ENCODE data around the gene RFX8. TPM values are rescaled to one million over a fixed set of nuclear protein-coding genes. Genes with fewer than 3 reads are reported as not detected.

The RFX8 gene
- total and polyA plus RNA-seq, 10 of the 15 experiments (the other 5 are each of a cell fraction or from before 2014, with no cell fraction given) = 0.19 TPM; not detected in 9

DNA sequence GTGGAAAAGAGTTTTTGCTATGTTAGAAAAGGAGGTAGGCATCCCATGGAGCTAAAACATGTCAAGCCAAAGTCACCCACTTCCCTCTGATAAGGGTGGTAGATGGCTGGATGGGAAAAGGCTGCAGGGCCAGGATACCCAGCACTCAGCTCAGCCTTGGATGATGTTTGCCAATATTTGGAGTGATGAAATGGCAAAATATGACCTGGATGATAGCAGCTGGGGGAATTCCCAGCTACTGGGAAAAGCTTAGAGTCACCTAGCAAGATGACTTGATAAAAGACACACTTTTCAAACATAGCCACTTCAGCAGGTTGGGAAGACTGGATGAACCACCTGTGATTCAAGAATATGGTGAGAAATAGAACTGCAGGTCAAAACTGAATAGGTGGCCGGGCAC, 10.1 kb downstream of the RFX8 start:
- H3K9ac ChIP-seq (ENCODE audit: control insufficient read depth, insufficient read depth, low read length) = no peak overlapping the region
- H3K27me3 ChIP-seq (replicated peaks in 1 of 2; ENCODE audit: control insufficient read depth in 2 of 2, insufficient read depth in 2 of 2, low read length in 1 of 2) = no peaks in the 10 kb centered on the region
- DNase-seq (ENCODE audit: low read depth, low spot score) = no peak
- SMC1A ChIA-PET (ENCODE audit: uncharacterized antibody, unreplicated experiment) = interaction anchor here (0.6 kb wide), 1 partner anchor 288 kb away, joined by 4 read pairs; no protein-coding TSS in a partner anchor
- no peak overlapping the region for H3K27ac ChIP-seq (ENCODE audit: control insufficient read depth, insufficient read depth)
- H3K4me1 ChIP-seq (ENCODE audit: control insufficient read depth, insufficient read depth, low read length) = no peaks in the 10 kb centered on the region
- 25% methylated on average over 1 of the region's 1 CpG for WGBS (ENCODE audit: insufficient coverage, insufficient replicate concordance, low lambda C conversion rate, missing lambda C conversion rate)
- no TSS peak for BruUV-seq (replicated peaks)
- RAD21 ChIA-PET (ENCODE audit: unreplicated experiment) = interaction anchor here (0.6 kb wide), 1 partner anchor 29 kb away, joined by 3 read pairs; no protein-coding TSS in a partner anchor
- H2AFZ ChIP-seq (ENCODE audit: control insufficient read depth, low read depth, low read length) = no peak overlapping the region
- FAIRE-seq = no peak
- intact Hi-C loops (cut with micrococcal nuclease; ENCODE audit: unreplicated experiment) (no loop called here), in situ Hi-C loops (cut with MboI) (no loop called here)
- no peaks in the 10 kb centered on the region for H4K20me1 ChIP-seq (ENCODE audit: control insufficient read depth, insufficient read depth)
- H3K79me2 ChIP-seq (ENCODE audit: control insufficient read depth, insufficient read depth, low read length) = no peaks in the 10 kb centered on the region
- no peak overlapping the region for H3K4me3 ChIP-seq
- POLR2A ChIA-PET = no interaction called here
- TF ChIP-seq, protein P1, sequence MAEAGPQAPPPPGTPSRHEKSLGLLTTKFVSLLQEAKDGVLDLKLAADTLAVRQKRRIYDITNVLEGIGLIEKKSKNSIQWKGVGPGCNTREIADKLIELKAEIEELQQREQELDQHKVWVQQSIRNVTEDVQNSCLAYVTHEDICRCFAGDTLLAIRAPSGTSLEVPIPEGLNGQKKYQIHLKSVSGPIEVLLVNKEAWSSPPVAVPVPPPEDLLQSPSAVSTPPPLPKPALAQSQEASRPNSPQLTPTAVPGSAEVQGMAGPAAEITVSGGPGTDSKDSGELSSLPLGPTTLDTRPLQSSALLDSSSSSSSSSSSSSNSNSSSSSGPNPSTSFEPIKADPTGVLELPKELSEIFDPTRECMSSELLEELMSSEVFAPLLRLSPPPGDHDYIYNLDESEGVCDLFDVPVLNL (IDR thresholded peaks at IDR 0.05; ENCODE audit: low read depth, low read length) = no peak
- no peak for TF ChIP-seq FOXK2 (IDR thresholded peaks at IDR 0.05)
- TF ChIP-seq, protein P2, sequence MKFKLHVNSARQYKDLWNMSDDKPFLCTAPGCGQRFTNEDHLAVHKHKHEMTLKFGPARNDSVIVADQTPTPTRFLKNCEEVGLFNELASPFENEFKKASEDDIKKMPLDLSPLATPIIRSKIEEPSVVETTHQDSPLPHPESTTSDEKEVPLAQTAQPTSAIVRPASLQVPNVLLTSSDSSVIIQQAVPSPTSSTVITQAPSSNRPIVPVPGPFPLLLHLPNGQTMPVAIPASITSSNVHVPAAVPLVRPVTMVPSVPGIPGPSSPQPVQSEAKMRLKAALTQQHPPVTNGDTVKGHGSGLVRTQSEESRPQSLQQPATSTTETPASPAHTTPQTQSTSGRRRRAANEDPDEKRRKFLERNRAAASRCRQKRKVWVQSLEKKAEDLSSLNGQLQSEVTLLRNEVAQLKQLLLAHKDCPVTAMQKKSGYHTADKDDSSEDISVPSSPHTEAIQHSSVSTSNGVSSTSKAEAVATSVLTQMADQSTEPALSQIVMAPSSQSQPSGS (IDR thresholded peaks at IDR 0.05; ENCODE audit: low read length) = no peak
- TF ChIP-seq BACH1 (IDR thresholded peaks at IDR 0.05; ENCODE audit: borderline replicate concordance) = no peak
- no peak for TF ChIP-seq SIN3A (IDR thresholded peaks at IDR 0.05; ENCODE audit: low read depth, low read length)
- TF ChIP-seq, protein P3, sequence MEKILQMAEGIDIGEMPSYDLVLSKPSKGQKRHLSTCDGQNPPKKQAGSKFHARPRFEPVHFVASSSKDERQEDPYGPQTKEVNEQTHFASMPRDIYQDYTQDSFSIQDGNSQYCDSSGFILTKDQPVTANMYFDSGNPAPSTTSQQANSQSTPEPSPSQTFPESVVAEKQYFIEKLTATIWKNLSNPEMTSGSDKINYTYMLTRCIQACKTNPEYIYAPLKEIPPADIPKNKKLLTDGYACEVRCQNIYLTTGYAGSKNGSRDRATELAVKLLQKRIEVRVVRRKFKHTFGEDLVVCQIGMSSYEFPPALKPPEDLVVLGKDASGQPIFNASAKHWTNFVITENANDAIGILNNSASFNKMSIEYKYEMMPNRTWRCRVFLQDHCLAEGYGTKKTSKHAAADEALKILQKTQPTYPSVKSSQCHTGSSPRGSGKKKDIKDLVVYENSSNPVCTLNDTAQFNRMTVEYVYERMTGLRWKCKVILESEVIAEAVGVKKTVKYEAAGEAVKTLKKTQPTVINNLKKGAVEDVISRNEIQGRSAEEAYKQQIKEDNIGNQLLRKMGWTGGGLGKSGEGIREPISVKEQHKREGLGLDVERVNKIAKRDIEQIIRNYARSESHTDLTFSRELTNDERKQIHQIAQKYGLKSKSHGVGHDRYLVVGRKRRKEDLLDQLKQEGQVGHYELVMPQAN (conservative IDR thresholded peaks at IDR 0.05) = no peak
- TF ChIP-seq BCL11A (IDR thresholded peaks at IDR 0.05; ENCODE audit: low read depth, low read length) = no peak
- TF ChIP-seq, protein P4, sequence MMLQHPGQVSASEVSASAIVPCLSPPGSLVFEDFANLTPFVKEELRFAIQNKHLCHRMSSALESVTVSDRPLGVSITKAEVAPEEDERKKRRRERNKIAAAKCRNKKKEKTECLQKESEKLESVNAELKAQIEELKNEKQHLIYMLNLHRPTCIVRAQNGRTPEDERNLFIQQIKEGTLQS (IDR thresholded peaks at IDR 0.05; ENCODE audit: borderline replicate concordance, extremely low read depth, low read depth, low read length) = no peak
- TF ChIP-seq PML (IDR thresholded peaks at IDR 0.05; ENCODE audit: low read length) = no peak
- TF ChIP-seq RELA (IDR thresholded peaks at IDR 0.05; ENCODE audit: borderline replicate concordance, partially characterized antibody) = no peak
- no peak for TF ChIP-seq NBN (IDR thresholded peaks at IDR 0.05)
- TF ChIP-seq, protein P5, sequence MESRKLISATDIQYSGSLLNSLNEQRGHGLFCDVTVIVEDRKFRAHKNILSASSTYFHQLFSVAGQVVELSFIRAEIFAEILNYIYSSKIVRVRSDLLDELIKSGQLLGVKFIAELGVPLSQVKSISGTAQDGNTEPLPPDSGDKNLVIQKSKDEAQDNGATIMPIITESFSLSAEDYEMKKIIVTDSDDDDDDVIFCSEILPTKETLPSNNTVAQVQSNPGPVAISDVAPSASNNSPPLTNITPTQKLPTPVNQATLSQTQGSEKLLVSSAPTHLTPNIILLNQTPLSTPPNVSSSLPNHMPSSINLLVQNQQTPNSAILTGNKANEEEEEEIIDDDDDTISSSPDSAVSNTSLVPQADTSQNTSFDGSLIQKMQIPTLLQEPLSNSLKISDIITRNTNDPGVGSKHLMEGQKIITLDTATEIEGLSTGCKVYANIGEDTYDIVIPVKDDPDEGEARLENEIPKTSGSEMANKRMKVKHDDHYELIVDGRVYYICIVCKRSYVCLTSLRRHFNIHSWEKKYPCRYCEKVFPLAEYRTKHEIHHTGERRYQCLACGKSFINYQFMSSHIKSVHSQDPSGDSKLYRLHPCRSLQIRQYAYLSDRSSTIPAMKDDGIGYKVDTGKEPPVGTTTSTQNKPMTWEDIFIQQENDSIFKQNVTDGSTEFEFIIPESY (IDR thresholded peaks at IDR 0.05) = no peak
- TF ChIP-seq, protein P6, sequence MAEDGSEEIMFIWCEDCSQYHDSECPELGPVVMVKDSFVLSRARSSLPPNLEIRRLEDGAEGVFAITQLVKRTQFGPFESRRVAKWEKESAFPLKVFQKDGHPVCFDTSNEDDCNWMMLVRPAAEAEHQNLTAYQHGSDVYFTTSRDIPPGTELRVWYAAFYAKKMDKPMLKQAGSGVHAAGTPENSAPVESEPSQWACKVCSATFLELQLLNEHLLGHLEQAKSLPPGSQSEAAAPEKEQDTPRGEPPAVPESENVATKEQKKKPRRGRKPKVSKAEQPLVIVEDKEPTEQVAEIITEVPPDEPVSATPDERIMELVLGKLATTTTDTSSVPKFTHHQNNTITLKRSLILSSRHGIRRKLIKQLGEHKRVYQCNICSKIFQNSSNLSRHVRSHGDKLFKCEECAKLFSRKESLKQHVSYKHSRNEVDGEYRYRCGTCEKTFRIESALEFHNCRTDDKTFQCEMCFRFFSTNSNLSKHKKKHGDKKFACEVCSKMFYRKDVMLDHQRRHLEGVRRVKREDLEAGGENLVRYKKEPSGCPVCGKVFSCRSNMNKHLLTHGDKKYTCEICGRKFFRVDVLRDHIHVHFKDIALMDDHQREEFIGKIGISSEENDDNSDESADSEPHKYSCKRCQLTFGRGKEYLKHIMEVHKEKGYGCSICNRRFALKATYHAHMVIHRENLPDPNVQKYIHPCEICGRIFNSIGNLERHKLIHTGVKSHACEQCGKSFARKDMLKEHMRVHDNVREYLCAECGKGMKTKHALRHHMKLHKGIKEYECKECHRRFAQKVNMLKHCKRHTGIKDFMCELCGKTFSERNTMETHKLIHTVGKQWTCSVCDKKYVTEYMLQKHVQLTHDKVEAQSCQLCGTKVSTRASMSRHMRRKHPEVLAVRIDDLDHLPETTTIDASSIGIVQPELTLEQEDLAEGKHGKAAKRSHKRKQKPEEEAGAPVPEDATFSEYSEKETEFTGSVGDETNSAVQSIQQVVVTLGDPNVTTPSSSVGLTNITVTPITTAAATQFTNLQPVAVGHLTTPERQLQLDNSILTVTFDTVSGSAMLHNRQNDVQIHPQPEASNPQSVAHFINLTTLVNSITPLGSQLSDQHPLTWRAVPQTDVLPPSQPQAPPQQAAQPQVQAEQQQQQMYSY (CRISPR knock-in tag; IDR thresholded peaks at IDR 0.05) = no peak
- TF ChIP-seq SREBF1 (IDR thresholded peaks at IDR 0.05; ENCODE audit: low read length) = no peak
- CTCF ChIA-PET = no interaction called here
- H3K4me2 ChIP-seq (ENCODE audit: control insufficient read depth, insufficient read depth) = no peak overlapping the region
- no peak for ATAC-seq
- H3K36me3 ChIP-seq (ENCODE audit: control insufficient read depth in 2 of 2, insufficient read depth in 2 of 2, low read length in 1 of 2) = no peaks in the 10 kb centered on the region
- H3K9me3 ChIP-seq (replicated peaks; ENCODE audit: control insufficient read depth, insufficient read depth, low read length) = no peaks in the 10 kb centered on the region

Measured in GM12878 (cell line).